B cell (primary cell): ENCODE results near the gene SLC19A3. TPM values are rescaled to one million over a fixed set of nuclear protein-coding genes. Genes with fewer than 3 reads are reported as not detected.

Source experiments
- ATAC-seq: fragments of 200-7000 bp; cut with Tn5 transposase; one replicate; pipeline ENCODE4 v1.10.0; 2021; ENCODE audit warnings: low read depth, mild to moderate bottlenecking, moderate number of reproducible peaks, moderate library complexity
- CTCF ChIA-PET: fragments of 350-600 bp; sonication (Branson Sonifier 250); formaldehyde crosslinking; loops from one replicate; lab custom pipeline; 2021; ENCODE audit warnings: antibody characterized with exemption, inconsistent platforms; lab: Charles Lee
- POLR2A ChIA-PET: fragments of 350-600 bp; sonication (Branson Sonifier 250); formaldehyde crosslinking; loops from one replicate; lab custom pipeline; 2021; ENCODE audit warnings: antibody characterized with exemption; lab: Charles Lee
- DNase-seq: peaks from one replicate; pipeline ENCODE4 v3.0.0; 2013
- H2AFZ ChIP-seq: 2 replicates; pipeline ENCODE4 v1.6.1; 2012; ENCODE audit warnings: mild to moderate bottlenecking, low read depth, low read length; ENCODE audit not compliant: insufficient read depth, poor library complexity, severe bottlenecking
- H3K27ac ChIP-seq, 2 donors: 1 replicate in 1 of 2; 2 replicates in 1 of 2; pipeline ENCODE4 v1.5.1; 2012 to 2013; ENCODE audit warnings: low read length in 2 of 2, mild to moderate bottlenecking in 2 of 2, moderate library complexity in 1 of 2
- H3K27me3 ChIP-seq, 4 experiments: fragments of 200-600 bp in 1 of 4; sonication (generic) in 1 of 4; replicated peaks in 1 of 4; 1 replicate in 2 of 4; 2 replicates in 2 of 4; pipeline versions ENCODE4 v1.6.1 to v1.7.0; 2013 to 2016; ENCODE audit warnings: low read length in 3 of 4, mild to moderate bottlenecking in 2 of 4, mixed read lengths in 1 of 4, moderate library complexity in 1 of 4; ENCODE audit not compliant: insufficient read depth in 4 of 4, control insufficient read depth in 3 of 4; ENCODE audit errors: control extremely low read depth in 1 of 4
- H3K36me3 ChIP-seq, 2 experiments: replicated peaks in 1 of 2; 1 replicate in 1 of 2; 2 replicates in 1 of 2; pipeline versions ENCODE4 v1.6.1 to v1.7.1; 2013; ENCODE audit warnings: low read length in 1 of 2; ENCODE audit not compliant: insufficient read depth in 2 of 2, control insufficient read depth in 1 of 2; ENCODE audit errors: control extremely low read depth in 1 of 2, extremely low read depth in 1 of 2
- H3K4me1 ChIP-seq, 2 donors: fragments of 200-600 bp in 1 of 2; sonication (generic) in 1 of 2; 1 replicate in 1 of 2; 2 replicates in 1 of 2; pipeline versions ENCODE4 v1.5.1 to v1.6.1; 2013 to 2017; ENCODE audit warnings: low read length in 2 of 2; ENCODE audit not compliant: control insufficient read depth in 2 of 2, insufficient read depth in 2 of 2
- H3K4me2 ChIP-seq: replicated peaks from 2 replicates; pipeline ENCODE3; 2012; ENCODE audit warnings: mild to moderate bottlenecking, low read depth, low read length; ENCODE audit not compliant: poor library complexity, severe bottlenecking
- H3K4me3 ChIP-seq, 5 experiments: fragments of 200-600 bp in 1 of 5; sonication (generic) in 1 of 5; 1 replicate in 3 of 5; 2 replicates in 2 of 5; pipeline versions ENCODE4 v1.5.1 to v1.7.0; 2011 to 2016; ENCODE audit warnings: low read length in 4 of 5, mild to moderate bottlenecking in 4 of 5, low read depth in 2 of 5, control low read depth in 1 of 5, moderate library complexity in 1 of 5; ENCODE audit not compliant: insufficient read depth in 1 of 5; ENCODE audit errors: control extremely low read depth in 1 of 5, extremely low read depth in 1 of 5
- H3K79me2 ChIP-seq: fragments of 200-600 bp; sonication (generic); one replicate; pipeline ENCODE4 v1.6.0; 2016; ENCODE audit warnings: low read length; ENCODE audit not compliant: control insufficient read depth, insufficient read depth
- H3K9ac ChIP-seq: fragments of 200-600 bp; sonication (generic); 2 replicates; pipeline ENCODE4 v1.6.1; 2017; ENCODE audit warnings: mild to moderate bottlenecking, low read length, moderate library complexity
- H3K9me3 ChIP-seq, 3 donors: one replicate each; pipeline versions ENCODE4 v1.6.1 to v1.7.1; 2013; ENCODE audit warnings: low read length in 2 of 3; ENCODE audit not compliant: control insufficient read depth in 2 of 3, insufficient read depth in 1 of 3; ENCODE audit errors: control extremely low read depth in 1 of 3
- H4K20me1 ChIP-seq: 2 replicates; pipeline ENCODE4 v1.6.0; 2012; ENCODE audit warnings: mild to moderate bottlenecking, low read length; ENCODE audit not compliant: insufficient read depth, control insufficient read depth, poor library complexity, severe bottlenecking
- H3K27ac Mint-ChIP-seq: one replicate; pipeline ENCODE4 v1.8.0; 2021; ENCODE audit warnings: mixed read lengths
- H3K27me3 Mint-ChIP-seq: one replicate; pipeline ENCODE4 v1.8.0; 2021; ENCODE audit warnings: mixed read lengths
- H3K4me1 Mint-ChIP-seq: one replicate; pipeline ENCODE4 v1.8.0; 2021; ENCODE audit warnings: mixed read lengths
- H3K4me3 Mint-ChIP-seq: one replicate; pipeline ENCODE4 v1.8.0; 2021; ENCODE audit warnings: mixed read lengths
- H3K9me3 Mint-ChIP-seq: one replicate; pipeline ENCODE4 v1.8.0; 2022; ENCODE audit warnings: mixed read lengths; ENCODE audit not compliant: insufficient read depth
- CTCF ChIP-seq: fragments of 200-600 bp; IDR thresholded peaks from one replicate; pipeline ENCODE4 v1.8.0; 2022; ENCODE audit warnings: antibody characterized with exemption, mild to moderate bottlenecking
- EZH2 ChIP-seq: IDR thresholded peaks from 2 replicates; pipeline ENCODE4 v1.6.1; 2012; ENCODE audit warnings: borderline replicate concordance, low read depth, mild to moderate bottlenecking, moderate library complexity, low read length; ENCODE audit not compliant: insufficient read depth, poor library complexity, severe bottlenecking
- WGBS: methylation state at CpG from one replicate; pipeline ENCODE4 v1.1.5; 2013; ENCODE audit warnings: missing lambda C conversion rate; ENCODE audit not compliant: insufficient coverage; 5-methylcytosine and 5-hydroxymethylcytosine counted together
- intact Hi-C: fragments of 100-400 bp; cut with micrococcal nuclease; formaldehyde crosslinking; loops from one replicate; pipeline ENCODE4 v1.10.0; 2022
- polyA plus RNA-seq: library from polyadenylated mRNA; depleted of rRNA; stranded (reverse); fragments of >200 nt; gene quantifications from 2 replicates; pipeline ENCODE4 v1.2.3, GENCODE V29; 2012
- total RNA-seq, 2 donors: library from RNA; stranded (reverse); fragments of 120-200 nt in 1 of 2; gene quantifications; 1 replicate in 1 of 2; 2 replicates in 1 of 2; pipeline versions ENCODE4 v1.2.3 to v1.2.4, GENCODE V29; 2013 to 2022

The SLC19A3 gene
- total and polyA plus RNA-seq, 2 donors (not counting 1 experiment from before 2014, with no cell fraction given), result not detected

GRCh38 chr2:227703280-227703732 lies 14.5 kb downstream of the SLC19A3 start:
- H3K4me1 ChIP-seq, result no peaks in the 10 kb centered on the region
- H3K27me3 ChIP-seq, result no peaks in the 10 kb centered on the region
- peaks cover 0 to 3% (median 0%) of the 10 kb centered on the region in 3 donors for H3K9me3 ChIP-seq
- no peak overlapping the region for H3K4me2 ChIP-seq
- no peaks in the 10 kb centered on the region for H3K9me3 Mint-ChIP-seq
- peaks cover 30% of the 10 kb centered on the region for H3K27me3 Mint-ChIP-seq
- ATAC-seq (no peak), DNase-seq (no peak)
- CTCF ChIA-PET, result no interaction called here
- no peak for TF ChIP-seq CTCF
- no peak for TF ChIP-seq EZH2
- H3K36me3 ChIP-seq, result no peaks in the 10 kb centered on the region
- no peaks in the 10 kb centered on the region for H3K79me2 ChIP-seq
- intact Hi-C loops, result no loop called here
- no peaks in the 10 kb centered on the region for H4K20me1 ChIP-seq
- no peaks in the 10 kb centered on the region for H3K4me1 Mint-ChIP-seq
- no peak overlapping the region for H3K4me3 Mint-ChIP-seq
- H3K4me3 ChIP-seq, result no peak overlapping the region
- no peak overlapping the region for H3K27ac ChIP-seq
- POLR2A ChIA-PET, result no interaction called here
- no peak overlapping the region for H3K27ac Mint-ChIP-seq
- H3K9ac ChIP-seq, result no peak overlapping the region
- no peak overlapping the region for H2AFZ ChIP-seq
- WGBS, result 86% methylated on average over 1 of the region's 4 CpGs

- Histone ChIP-seq H3K27me3 (no peaks in the 10 kb centered on the region), H3K79me2 (no peaks in the 10 kb centered on the region), H2AFZ (no peak overlapping the region), H3K4me1 (no peaks in the 10 kb centered on the region), H3K4me2 (no peak overlapping the region), H3K9me3 (peaks cover 0 to 3% (median 0%) of the 10 kb centered on the region in 3 donors), H4K20me1 (no peaks in the 10 kb centered on the region), H3K27ac (no peak overlapping the region), H3K9ac (no peak overlapping the region), H3K36me3 (no peaks in the 10 kb centered on the region), H3K4me3 (no peak overlapping the region)
- no peak for ATAC-seq
- no CpG with 5 or more reads among the region's 3 CpGs for WGBS
- ChIA-PET CTCF (no interaction called here), POLR2A (no interaction called here)
- Mint-ChIP-seq H3K27ac (no peak overlapping the region), H3K4me1 (peaks cover 4% of the 10 kb centered on the region), H3K9me3 (no peaks in the 10 kb centered on the region), H3K27me3 (peaks cover 26% of the 10 kb centered on the region), H3K4me3 (no peak overlapping the region)
- intact Hi-C loops, result no loop called here
- DNase-seq, result no peak
- TF ChIP-seq EZH2 (no peak), CTCF (no peak)
Measured at GRCh38 chr2:227701556-227701955, 16.3 kb downstream of the SLC19A3 start.
